Keratinocyte (primary cell): ENCODE data around the gene UGT8. TPM values are rescaled to one million over a fixed set of nuclear protein-coding genes. Genes with fewer than 3 reads are reported as not detected.
"Not testable (repeated sequence)": the region's sequence is repeated elsewhere in the genome, so short reads cannot be mapped to it uniquely, and the experiment has no call there.

Experiments used
- DNase-seq: peaks from one replicate; pipeline ENCODE4 v3.0.0-alpha.2; 2011; ENCODE audit warnings: low read depth, missing footprints, low spot score
- FAIRE-seq: peaks from 2 replicates; lab custom pipeline; 2011; peaks lifted over from hg19 to GRCh38; lab: Jason Lieb, UNC
- H2AFZ ChIP-seq: 2 replicates; pipeline ENCODE4 v1.6.0; 2012; ENCODE audit warnings: low read length, control low read depth, inconsistent platforms; ENCODE audit not compliant: control insufficient read depth
- H3K27ac ChIP-seq: 2 replicates; pipeline ENCODE4 v1.5.1; 2011; ENCODE audit warnings: low read length; ENCODE audit not compliant: control insufficient read depth, insufficient read depth
- H3K27me3 ChIP-seq: 3 replicates; pipeline ENCODE4 v1.6.0; 2011; ENCODE audit warnings: low read length; ENCODE audit not compliant: control insufficient read depth, insufficient read depth; ENCODE audit errors: extremely low read depth
- H3K36me3 ChIP-seq, 2 experiments: 2 replicates in 1 of 2; 3 replicates in 1 of 2; pipeline ENCODE4 v1.5.1; 2011; ENCODE audit warnings: low read length in 2 of 2, mild to moderate bottlenecking in 1 of 2; ENCODE audit not compliant: control insufficient read depth in 2 of 2, insufficient read depth in 2 of 2; ENCODE audit errors: extremely low read depth in 1 of 2
- H3K4me1 ChIP-seq: 3 replicates; pipeline ENCODE4 v1.5.1; 2011; ENCODE audit warnings: low read length; ENCODE audit not compliant: control insufficient read depth, insufficient read depth; ENCODE audit errors: extremely low read depth
- H3K4me2 ChIP-seq: 3 replicates; pipeline ENCODE4 v1.6.0; 2011; ENCODE audit warnings: low read depth, low read length; ENCODE audit not compliant: control insufficient read depth, insufficient read depth; ENCODE audit errors: extremely low read depth
- H3K4me3 ChIP-seq, 3 experiments: fragments of 200-600 bp in 1 of 3; sonication (generic) in 1 of 3; 2 replicates in 2 of 3; 3 replicates in 1 of 3; pipeline ENCODE4 v1.5.1; 2011 to 2016; ENCODE audit warnings: low read length in 3 of 3, mild to moderate bottlenecking in 3 of 3, control low read depth in 2 of 3, inconsistent platforms in 1 of 3, low read depth in 1 of 3, mixed read lengths in 1 of 3, mixed run types in 1 of 3, moderate library complexity in 1 of 3; ENCODE audit not compliant: control insufficient read depth in 2 of 3, insufficient read depth in 2 of 3; ENCODE audit errors: extremely low read depth in 1 of 3
- H3K79me2 ChIP-seq: 2 replicates; pipeline ENCODE4 v1.6.0; 2012; ENCODE audit warnings: low read length; ENCODE audit not compliant: control insufficient read depth, insufficient read depth
- H3K9ac ChIP-seq: 3 replicates; pipeline ENCODE4 v1.6.0; 2011; ENCODE audit warnings: low read length; ENCODE audit not compliant: control insufficient read depth, insufficient read depth; ENCODE audit errors: extremely low read depth
- H3K9me1 ChIP-seq: 3 replicates; pipeline ENCODE4 v1.6.0; 2011; ENCODE audit warnings: low read length; ENCODE audit not compliant: control insufficient read depth, insufficient read depth; ENCODE audit errors: extremely low read depth
- H3K9me3 ChIP-seq: 2 replicates; pipeline ENCODE4 v1.5.1; 2012; ENCODE audit warnings: low read depth, low read length; ENCODE audit not compliant: control insufficient read depth
- H4K20me1 ChIP-seq: 3 replicates; pipeline ENCODE4 v1.6.0; 2011; ENCODE audit warnings: low read length; ENCODE audit not compliant: control insufficient read depth, insufficient read depth; ENCODE audit errors: extremely low read depth
- EZH2 ChIP-seq: IDR thresholded peaks from one replicate; pipeline ENCODE4 v1.6.1; 2012; ENCODE audit warnings: inconsistent platforms, mild to moderate bottlenecking, low read length, moderate library complexity
- dilution Hi-C: fragments of 300-500 bp; cut with MboI; formaldehyde crosslinking; loops from one replicate; pipeline ENCODE4 v1.7.0; 2020; ENCODE audit warnings: low sequenced_read_pairs; ENCODE audit not compliant: extremely low pct_ligation_motif_present
- polyA plus RNA-seq, 5 experiments: library from polyadenylated mRNA; depleted of rRNA in 3 of 5; stranded (reverse) in 3 of 5; stranded (forward) in 1 of 5; unstranded in 1 of 5; fragments of >200 nt; gene quantifications; 1 replicate in 1 of 5; 2 replicates in 3 of 5; 3 replicates in 1 of 5; pipeline versions ENCODE4 v1.2.1 to v1.2.3, GENCODE V29; 2011 to 2012; ENCODE audit warnings: missing spikeins in 2 of 5, low read depth in 1 of 5, low replicate concordance in 1 of 5
- TF ChIP-seq, protein P1 (sequence below), 3 experiments: IDR thresholded peaks in 1 of 3; conservative IDR thresholded peaks in 1 of 3; optimal IDR thresholded peaks in 1 of 3; 2 replicates in 2 of 3; 3 replicates in 1 of 3; pipeline versions ENCODE3 to v1.5.1; 2011; ENCODE audit warnings: low read length in 3 of 3, mild to moderate bottlenecking in 3 of 3, moderate library complexity in 2 of 3, control low read depth in 1 of 3, inconsistent platforms in 1 of 3; ENCODE audit not compliant: insufficient read depth in 2 of 3; ENCODE audit errors: extremely low read depth in 1 of 3

The UGT8 gene
- polyA plus RNA-seq, 1 donor (not counting 4 experiments of a cell fraction or from before 2014, with no cell fraction given): 1.7 TPM

DNA sequence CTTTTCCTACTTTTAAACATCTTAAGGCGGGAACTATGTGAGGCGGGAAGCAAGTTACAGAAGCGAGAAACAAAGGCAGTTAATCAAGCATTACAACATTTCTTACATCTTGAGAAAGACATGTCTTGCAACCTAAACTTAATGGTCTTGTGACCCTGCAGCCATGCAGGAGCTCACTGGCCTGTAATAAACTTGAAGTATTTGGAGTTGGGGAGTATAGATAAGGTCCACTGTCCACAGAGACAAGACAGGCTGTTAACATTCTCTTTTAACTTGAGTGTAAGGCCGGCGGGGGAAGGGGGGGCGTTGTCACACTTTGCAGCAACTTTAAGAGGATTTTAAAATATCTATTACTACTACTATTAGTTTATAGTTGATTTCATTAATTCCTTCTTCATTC lies 10.3 kb upstream of the UGT8 start:
- no peak for FAIRE-seq
- dilution Hi-C loops: no loop called here

DNA sequence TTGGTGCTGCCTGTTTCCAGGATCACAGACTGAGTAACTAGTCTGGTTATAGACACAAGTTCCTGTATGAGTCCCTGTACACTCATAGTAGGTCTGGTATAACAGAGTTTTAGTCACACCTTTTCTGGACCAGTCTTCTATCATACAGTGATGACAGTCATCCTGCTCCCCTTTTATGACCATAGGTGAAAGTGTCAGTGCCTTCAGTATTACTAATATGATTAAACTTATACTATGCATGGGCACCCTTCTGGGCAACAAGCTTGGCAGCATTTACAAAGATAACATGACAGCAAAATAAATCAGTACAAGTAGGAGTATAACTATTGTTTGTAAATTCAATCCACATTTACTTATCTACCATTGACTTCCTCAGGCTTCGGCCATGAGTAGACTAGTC lies 8.2 kb upstream of the UGT8 start:
- H3K9me3 ChIP-seq, H3K4me3 ChIP-seq, FAIRE-seq, H3K27ac ChIP-seq, H4K20me1 ChIP-seq, H3K36me3 ChIP-seq, H3K27me3 ChIP-seq, H3K9me1 ChIP-seq, DNase-seq, dilution Hi-C loops, H3K4me2 ChIP-seq, H3K4me1 ChIP-seq, H3K79me2 ChIP-seq, H3K9ac ChIP-seq, H2AFZ ChIP-seq: not testable (repeated sequence)

More for the DNA sequence above, 10.3 kb upstream of the UGT8 start:
- Histone ChIP-seq H3K27me3 (no peaks in the 10 kb centered on the region), H3K79me2 (no peaks in the 10 kb centered on the region), H3K4me2 (no peak overlapping the region), H3K27ac (no peak overlapping the region), H3K9me1 (no peaks in the 10 kb centered on the region), H3K9ac (no peak overlapping the region), H3K4me1 (no peaks in the 10 kb centered on the region), H3K9me3 (no peaks in the 10 kb centered on the region), H4K20me1 (no peaks in the 10 kb centered on the region), H2AFZ (no peak overlapping the region), H3K36me3 (no peaks in the 10 kb centered on the region), H3K4me3 (no peak overlapping the region)
- TF ChIP-seq, protein P1, sequence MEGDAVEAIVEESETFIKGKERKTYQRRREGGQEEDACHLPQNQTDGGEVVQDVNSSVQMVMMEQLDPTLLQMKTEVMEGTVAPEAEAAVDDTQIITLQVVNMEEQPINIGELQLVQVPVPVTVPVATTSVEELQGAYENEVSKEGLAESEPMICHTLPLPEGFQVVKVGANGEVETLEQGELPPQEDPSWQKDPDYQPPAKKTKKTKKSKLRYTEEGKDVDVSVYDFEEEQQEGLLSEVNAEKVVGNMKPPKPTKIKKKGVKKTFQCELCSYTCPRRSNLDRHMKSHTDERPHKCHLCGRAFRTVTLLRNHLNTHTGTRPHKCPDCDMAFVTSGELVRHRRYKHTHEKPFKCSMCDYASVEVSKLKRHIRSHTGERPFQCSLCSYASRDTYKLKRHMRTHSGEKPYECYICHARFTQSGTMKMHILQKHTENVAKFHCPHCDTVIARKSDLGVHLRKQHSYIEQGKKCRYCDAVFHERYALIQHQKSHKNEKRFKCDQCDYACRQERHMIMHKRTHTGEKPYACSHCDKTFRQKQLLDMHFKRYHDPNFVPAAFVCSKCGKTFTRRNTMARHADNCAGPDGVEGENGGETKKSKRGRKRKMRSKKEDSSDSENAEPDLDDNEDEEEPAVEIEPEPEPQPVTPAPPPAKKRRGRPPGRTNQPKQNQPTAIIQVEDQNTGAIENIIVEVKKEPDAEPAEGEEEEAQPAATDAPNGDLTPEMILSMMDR (optimal IDR thresholded peaks at IDR 0.05 in 1 of 3, IDR thresholded peaks at IDR 0.05 in 1 of 3, conservative IDR thresholded peaks at IDR 0.05 in 1 of 3; ENCODE audit: extremely low read depth in 1 of 3, insufficient read depth in 2 of 3, low read length in 3 of 3): no peak
- TF ChIP-seq EZH2: no peak
- DNase-seq: no peak

DNA sequence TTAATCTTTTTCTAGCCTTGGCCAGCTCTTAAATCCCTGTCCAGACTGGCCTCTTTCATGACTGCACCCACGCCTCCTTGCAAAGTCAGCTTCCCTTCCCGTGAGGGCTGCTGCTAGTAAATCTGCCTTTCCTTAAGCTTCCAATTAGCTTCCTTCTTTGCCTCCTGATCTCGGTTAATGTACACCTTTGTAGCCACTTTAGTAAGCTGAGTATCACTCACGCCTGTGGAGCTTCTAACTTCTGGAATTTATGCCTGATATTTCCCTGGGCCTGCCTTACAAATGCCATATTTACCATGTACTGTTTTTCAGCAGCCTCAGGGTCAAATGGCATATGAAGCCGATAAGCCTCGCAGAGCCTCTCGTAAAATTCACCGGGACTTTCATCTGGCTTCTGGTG lies 5.1 kb upstream of the UGT8 start:
- Histone ChIP-seq H3K27ac (no peak overlapping the region), H3K36me3 (no peaks in the 10 kb centered on the region), H4K20me1 (no peaks in the 10 kb centered on the region), H3K4me1 (no peaks in the 10 kb centered on the region), H3K79me2 (no peaks in the 10 kb centered on the region), H3K4me3 (no peak overlapping the region), H3K9me1 (no peaks in the 10 kb centered on the region), H3K4me2 (no peak overlapping the region), H2AFZ (no peak overlapping the region), H3K9ac (no peak overlapping the region), H3K9me3 (no peaks in the 10 kb centered on the region), H3K27me3 (peaks cover 9% of the 10 kb centered on the region)
- dilution Hi-C loops: no loop called here
- TF ChIP-seq, protein P1 (optimal IDR thresholded peaks at IDR 0.05 in 1 of 3, IDR thresholded peaks at IDR 0.05 in 1 of 3, conservative IDR thresholded peaks at IDR 0.05 in 1 of 3; ENCODE audit: extremely low read depth in 1 of 3, insufficient read depth in 2 of 3, low read length in 3 of 3): no peak
- no peak for TF ChIP-seq EZH2
- no peak for FAIRE-seq
- no peak for DNase-seq
